Neural crest cell (in vitro differentiated cells): ENCODE measurements around the gene PLEKHG3. TPM values are rescaled to one million over a fixed set of nuclear protein-coding genes. Genes with fewer than 3 reads are reported as not detected.

Source experiments
- DNase-seq: peaks from one replicate; pipeline ENCODE4 v3.0.0; 2021; ENCODE audit warnings: low read depth, mixed read lengths, low spot score
- H3K27ac Mint-ChIP-seq: one replicate; pipeline ENCODE4 v1.8.0; 2021; ENCODE audit warnings: mild to moderate bottlenecking, mixed read lengths; ENCODE audit not compliant: unreplicated experiment
- H3K27me3 Mint-ChIP-seq: 2 replicates; pipeline ENCODE4 v1.8.0; 2021; ENCODE audit warnings: low read depth, mild to moderate bottlenecking, mixed read lengths
- H3K36me3 Mint-ChIP-seq: 2 replicates; pipeline ENCODE4 v1.8.0; 2021; ENCODE audit warnings: low read depth, mild to moderate bottlenecking, mixed read lengths
- H3K4me1 Mint-ChIP-seq: 2 replicates; pipeline ENCODE4 v1.8.0; 2021; ENCODE audit warnings: mixed read lengths
- H3K4me3 Mint-ChIP-seq: one replicate; pipeline ENCODE4 v1.8.0; 2021; ENCODE audit warnings: mild to moderate bottlenecking, mixed read lengths
- H3K9me3 Mint-ChIP-seq: 2 replicates; pipeline ENCODE4 v1.8.0; 2021; ENCODE audit warnings: mixed read lengths
- CTCF ChIP-seq: fragments of 200-600 bp; sonication (generic); conservative IDR thresholded peaks from 2 replicates; pipeline ENCODE4 v1.5.0; 2021; ENCODE audit warnings: antibody characterized with exemption, mild to moderate bottlenecking
- total RNA-seq: library from RNA; stranded (reverse); gene quantifications from 2 replicates; pipeline ENCODE4 v1.2.1, GENCODE V29; 2021

PLEKHG3 gene
- total RNA-seq, 1 donor from 2014 or later = 43.4 TPM

- DNase-seq = no peak
- H3K9me3 Mint-ChIP-seq = no peaks in the 10 kb centered on the region
- H3K36me3 Mint-ChIP-seq = peaks cover 2% of the 10 kb centered on the region
- no peak overlapping the region for H3K27ac Mint-ChIP-seq
- no peaks in the 10 kb centered on the region for H3K27me3 Mint-ChIP-seq
- TF ChIP-seq CTCF = no peak
- no peaks in the 10 kb centered on the region for H3K4me1 Mint-ChIP-seq
- H3K4me3 Mint-ChIP-seq = no peak overlapping the region
Measured at GRCh38 chr14:64779472-64779871, 75.2 kb downstream of the PLEKHG3 start.

DNA sequence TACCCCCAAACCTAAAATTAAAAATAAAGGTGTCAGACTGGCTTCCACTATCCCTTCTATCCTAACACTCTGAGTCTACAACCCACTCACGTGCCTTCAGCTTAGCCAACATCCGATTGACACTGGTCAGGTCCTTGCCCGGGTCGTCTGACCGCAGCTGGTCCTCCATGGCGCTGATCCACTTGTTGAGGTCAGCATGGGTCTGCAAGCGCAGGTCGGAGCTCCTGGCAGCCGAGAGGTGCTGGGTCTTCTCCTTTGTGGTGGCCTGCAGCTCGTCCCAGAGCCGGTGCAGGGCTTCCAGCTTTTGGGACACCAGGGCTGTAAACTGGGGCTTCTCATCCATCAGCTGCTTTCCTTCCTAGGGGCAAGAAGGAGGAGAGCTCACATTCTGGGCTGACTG is 78.0 kb downstream of the PLEKHG3 start:
- no peak for DNase-seq
- Mint-ChIP-seq H3K27ac (no peak overlapping the region), H3K4me3 (no peak overlapping the region), H3K27me3 (no peaks in the 10 kb centered on the region), H3K9me3 (no peaks in the 10 kb centered on the region), H3K36me3 (no peaks in the 10 kb centered on the region), H3K4me1 (no peaks in the 10 kb centered on the region)
- TF ChIP-seq CTCF = no peak

DNA sequence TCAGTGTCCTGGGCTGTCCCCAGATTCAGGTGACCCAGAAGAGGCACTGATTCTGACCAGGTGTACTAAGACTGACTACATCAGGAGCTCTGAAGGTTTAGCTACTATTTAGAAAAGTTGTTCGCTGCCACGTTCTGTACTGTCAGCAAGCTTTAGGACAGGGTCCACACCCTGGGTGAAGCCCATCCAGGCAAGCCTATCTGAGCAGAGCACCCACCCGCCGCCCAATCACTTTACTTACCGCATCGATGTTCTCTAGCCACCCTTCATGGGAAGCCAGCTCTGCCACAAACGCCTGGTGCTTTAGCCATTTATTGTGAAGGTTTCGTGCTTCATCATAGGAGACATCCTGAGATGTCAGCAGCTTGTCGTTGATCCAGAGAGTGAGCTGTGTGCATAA is 79.8 kb downstream of the PLEKHG3 start:
- DNase-seq = no peak
- H3K36me3 Mint-ChIP-seq = no peaks in the 10 kb centered on the region
- H3K27ac Mint-ChIP-seq = no peak overlapping the region
- no peak for TF ChIP-seq CTCF
- H3K9me3 Mint-ChIP-seq = no peaks in the 10 kb centered on the region
- no peaks in the 10 kb centered on the region for H3K27me3 Mint-ChIP-seq
- no peak overlapping the region for H3K4me3 Mint-ChIP-seq
- H3K4me1 Mint-ChIP-seq = peaks cover 6% of the 10 kb centered on the region

DNA sequence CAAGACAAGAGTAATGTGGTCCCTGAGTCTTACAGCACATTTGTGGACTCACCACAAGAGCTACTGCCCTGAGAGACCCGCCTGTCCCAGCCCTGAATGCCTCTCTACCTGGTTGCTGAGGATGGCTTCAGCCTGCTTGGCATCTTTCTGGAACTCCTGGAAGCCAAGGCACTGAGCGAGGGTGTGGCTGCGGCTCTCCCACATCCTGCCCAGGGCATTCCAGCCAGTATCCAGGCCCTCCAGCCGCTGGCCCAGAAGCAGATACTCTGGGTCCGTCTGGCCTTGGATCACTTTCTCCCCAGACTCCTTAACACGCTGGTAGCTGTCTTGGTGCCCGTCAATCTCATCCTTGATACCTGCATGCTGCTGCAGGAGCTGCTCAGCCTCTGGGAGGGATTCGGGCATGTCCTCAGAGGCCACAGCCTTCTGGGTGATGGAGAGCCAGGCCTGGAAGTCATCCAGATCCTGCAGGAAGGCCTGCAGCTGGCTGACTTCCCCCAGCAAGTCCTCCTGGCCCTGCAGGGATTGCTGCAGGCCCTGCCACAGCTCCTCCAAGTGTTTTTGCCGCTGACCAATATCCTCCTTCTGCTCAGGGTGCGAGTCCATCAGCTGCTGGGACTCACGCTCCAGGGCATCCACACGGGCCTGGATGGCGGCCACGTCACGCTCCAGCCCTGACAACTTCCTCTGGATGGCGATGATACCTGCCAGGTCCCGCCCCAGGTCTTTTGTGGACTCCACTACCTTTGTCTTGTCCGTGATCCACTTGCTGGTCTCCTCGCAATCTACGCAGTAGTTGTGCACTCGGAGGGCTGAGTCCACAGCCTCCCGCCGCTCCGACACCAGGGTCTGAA is 82.3 kb downstream of the PLEKHG3 start:
- Mint-ChIP-seq H3K27me3 (no peaks in the 10 kb centered on the region), H3K36me3 (no peaks in the 10 kb centered on the region), H3K27ac (no peak overlapping the region), H3K4me1 (peaks cover 18% of the 10 kb centered on the region), H3K9me3 (no peaks in the 10 kb centered on the region), H3K4me3 (no peak overlapping the region)
- DNase-seq = no peak
- TF ChIP-seq CTCF = no peak

DNA sequence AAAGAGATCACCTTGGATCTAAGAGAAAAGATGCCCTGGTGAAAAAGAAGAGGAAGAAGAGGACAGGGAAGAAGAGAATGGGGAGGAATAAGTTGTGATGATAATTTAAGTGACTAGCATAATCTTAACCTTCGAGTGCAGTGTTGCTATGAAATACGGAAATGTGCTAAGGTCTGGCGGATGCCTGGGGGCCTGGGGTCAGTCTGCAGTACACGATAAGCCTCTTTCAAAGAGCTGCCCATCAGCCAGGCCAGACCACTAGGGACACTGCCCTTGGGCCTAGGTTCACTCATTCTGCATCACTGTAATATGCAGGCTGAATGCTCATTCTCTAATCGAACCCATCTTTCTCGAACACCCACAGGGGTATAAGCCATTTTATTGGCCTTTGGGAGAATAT is 83.4 kb downstream of the PLEKHG3 start:
- no peaks in the 10 kb centered on the region for H3K27me3 Mint-ChIP-seq
- H3K4me3 Mint-ChIP-seq = no peak overlapping the region
- H3K4me1 Mint-ChIP-seq = peaks cover 18% of the 10 kb centered on the region
- no peak overlapping the region for H3K27ac Mint-ChIP-seq
- H3K36me3 Mint-ChIP-seq = no peaks in the 10 kb centered on the region
- TF ChIP-seq CTCF = no peak
- no peak for DNase-seq
- H3K9me3 Mint-ChIP-seq = no peaks in the 10 kb centered on the region
